RWPE2 (cell line): ENCODE results near the gene SLC39A3.

Experiments
- ATAC-seq: fragments of 200-7000 bp; cut with Tn5 transposase; 3 replicates; pipeline ENCODE4 v1.9.1; 2021; ENCODE audit warnings: low read depth
- DNase-seq: peaks from one replicate; pipeline ENCODE4 v3.0.0-alpha.2; 2020; ENCODE audit warnings: low spot score
- H3K27ac ChIP-seq: fragments of 450-650 bp; 2 replicates; pipeline ENCODE4 v1.5.1; 2017; ENCODE audit warnings: mild to moderate bottlenecking; ENCODE audit not compliant: poor library complexity, severe bottlenecking
- H3K27me3 ChIP-seq: fragments of 250-450 bp; sonication (Bioruptor Pico); 2 replicates; pipeline ENCODE4 v1.5.1; 2021; ENCODE audit warnings: mild to moderate bottlenecking, moderate library complexity; ENCODE audit not compliant: insufficient read depth, poor library complexity, severe bottlenecking
- H3K36me3 ChIP-seq: fragments of 250-450 bp; sonication (Bioruptor Pico); 2 replicates; pipeline ENCODE4 v1.5.1; 2020; ENCODE audit warnings: low read depth, mild to moderate bottlenecking, moderate library complexity
- H3K4me1 ChIP-seq: fragments of 250-450 bp; sonication (Bioruptor Pico); 2 replicates; pipeline ENCODE4 v1.5.1; 2021; ENCODE audit warnings: mild to moderate bottlenecking, moderate library complexity; ENCODE audit not compliant: insufficient read depth, poor library complexity, severe bottlenecking
- H3K4me3 ChIP-seq: fragments of 250-450 bp; sonication (Bioruptor Pico); 2 replicates; pipeline ENCODE4 v1.5.1; 2021; ENCODE audit warnings: mild to moderate bottlenecking, moderate library complexity; ENCODE audit not compliant: severe bottlenecking
- H3K9me3 ChIP-seq: fragments of 250-450 bp; sonication (Bioruptor Pico); 2 replicates; pipeline ENCODE4 v1.5.1; 2021; ENCODE audit warnings: mild to moderate bottlenecking, moderate library complexity; ENCODE audit not compliant: severe bottlenecking
- CTCF ChIP-seq: fragments of 450-650 bp; IDR thresholded peaks from one replicate; pipeline ENCODE4 v1.5.1; 2017; ENCODE audit warnings: mild to moderate bottlenecking, moderate library complexity; ENCODE audit not compliant: poor library complexity, severe bottlenecking

Gene SLC39A3

GRCh38 chr19:2739602-2740313 is at the start of gene SLC39A3:
TSS of gene SLC39A3 (minus strand) at chr19:2740017. CDS start at chr19:2737257, 2,760 bp downstream.
- H3K4me1 ChIP-seq = no peaks in the 10 kb centered on the region
- ATAC-seq (peak; percentile 99), DNase-seq (peak; percentile 92)
- no peak within 1 kb of the TSS for H3K27ac ChIP-seq
- H3K9me3 ChIP-seq = no peaks in the 10 kb centered on the region
- H3K27me3 ChIP-seq = no peaks in the 10 kb centered on the region
- no peak for TF ChIP-seq CTCF
- H3K36me3 ChIP-seq = peaks cover 14% of the 10 kb centered on the region
- H3K4me3 ChIP-seq = peak within 1 kb of the TSS; percentile 72

- ATAC-seq = no peak
- H3K27ac ChIP-seq = no peak overlapping the region
- no peak overlapping the region for H3K4me3 ChIP-seq
- peaks cover 5% of the 10 kb centered on the region for H3K4me1 ChIP-seq
- H3K36me3 ChIP-seq = peaks cover 23% of the 10 kb centered on the region
- H3K9me3 ChIP-seq = no peaks in the 10 kb centered on the region
- no peak for TF ChIP-seq CTCF
- no peak for DNase-seq
- H3K27me3 ChIP-seq = no peaks in the 10 kb centered on the region
Observed at GRCh38 chr19:2788237-2788636, 48.4 kb upstream of the SLC39A3 start.

- Histone ChIP-seq H3K27ac (no peak overlapping the region), H3K9me3 (no peaks in the 10 kb centered on the region), H3K4me1 (peaks cover 5% of the 10 kb centered on the region), H3K4me3 (no peak overlapping the region), H3K27me3 (no peaks in the 10 kb centered on the region), H3K36me3 (peaks cover 17% of the 10 kb centered on the region)
- no peak for TF ChIP-seq CTCF
- no peak for DNase-seq
- no peak for ATAC-seq
Observed at GRCh38 chr19:2787115-2787514, 47.3 kb upstream of the SLC39A3 start.

GRCh38 chr19:2785244-2785997 is 45.6 kb upstream of the SLC39A3 start, which contains the start of gene THOP1:
TSS of gene THOP1 (plus strand) at chr19:2785503. CDS start at chr19:2785663, 160 bp downstream.
- no peak for TF ChIP-seq CTCF
- ATAC-seq (peak; percentile 88), DNase-seq (peak; percentile 99)
- Histone ChIP-seq H3K9me3 (no peaks in the 10 kb centered on the region), H3K27ac (peak within 1 kb of the TSS; percentile 23), H3K36me3 (peaks cover 22% of the 10 kb centered on the region), H3K4me3 (peak within 1 kb of the TSS; percentile 94), H3K27me3 (no peaks in the 10 kb centered on the region), H3K4me1 (peaks cover 5% of the 10 kb centered on the region)
